Tongue (tissue), 2 donors: ENCODE measurements around the gene RRAS2. TPM values are rescaled to one million over a fixed set of nuclear protein-coding genes. Genes with fewer than 3 reads are reported as not detected.

Experiments
- DNase-seq: peaks from one replicate; pipeline ENCODE4 v3.0.0-alpha.2; 2015
- total RNA-seq: library from RNA; depleted of rRNA; stranded (reverse); fragments of >200 nt; gene quantifications from one replicate; pipeline ENCODE4 v1.2.3, GENCODE V29; 2014

The RRAS2 gene
- total RNA-seq, 1 donor from 2014 or later: 67.2 TPM

DNA sequence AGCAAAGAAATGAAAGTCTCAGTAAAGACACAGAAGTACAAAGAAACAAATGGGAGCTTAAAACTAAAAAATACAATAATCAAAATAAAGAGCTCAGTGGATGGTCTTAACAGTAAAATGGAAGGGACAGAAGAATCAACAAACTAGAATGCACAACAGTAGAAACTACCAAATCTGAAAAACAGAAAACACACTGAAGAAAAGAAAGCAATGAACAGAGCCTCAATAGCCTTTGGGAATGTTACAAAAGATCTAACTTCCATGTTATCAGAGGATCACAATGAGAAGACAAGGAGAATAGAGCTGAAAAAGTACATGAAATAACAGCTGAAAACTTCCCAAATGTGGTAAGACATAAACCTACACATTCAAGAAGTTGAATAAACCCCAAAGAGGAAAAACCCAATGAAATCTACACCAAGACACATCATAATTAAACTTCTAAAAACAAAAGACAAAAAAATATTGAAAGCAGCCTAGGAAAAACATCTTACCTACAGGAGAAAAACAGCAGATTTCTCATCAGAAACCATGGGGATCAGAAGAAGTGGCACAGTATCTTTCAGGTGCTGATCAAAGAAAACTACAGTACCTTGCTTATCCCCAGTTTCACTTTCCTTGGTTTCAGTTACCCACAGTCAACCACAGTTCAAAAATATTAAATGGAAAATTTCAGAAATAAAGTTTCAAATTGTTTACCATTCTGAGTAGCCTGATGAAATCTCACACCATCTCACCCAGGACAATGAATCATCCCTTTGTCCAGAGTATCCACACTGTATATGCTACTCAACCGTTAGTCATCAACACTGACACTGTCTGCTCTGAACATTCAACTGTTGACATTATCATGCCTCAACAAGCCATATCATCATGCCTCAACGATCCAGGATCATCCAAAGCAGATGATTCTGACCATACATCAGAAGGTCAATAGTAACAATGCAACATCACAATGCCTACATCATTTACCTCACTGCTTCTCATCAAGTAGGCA is 22.2 kb downstream of the RRAS2 start:
- no peak for DNase-seq

DNA sequence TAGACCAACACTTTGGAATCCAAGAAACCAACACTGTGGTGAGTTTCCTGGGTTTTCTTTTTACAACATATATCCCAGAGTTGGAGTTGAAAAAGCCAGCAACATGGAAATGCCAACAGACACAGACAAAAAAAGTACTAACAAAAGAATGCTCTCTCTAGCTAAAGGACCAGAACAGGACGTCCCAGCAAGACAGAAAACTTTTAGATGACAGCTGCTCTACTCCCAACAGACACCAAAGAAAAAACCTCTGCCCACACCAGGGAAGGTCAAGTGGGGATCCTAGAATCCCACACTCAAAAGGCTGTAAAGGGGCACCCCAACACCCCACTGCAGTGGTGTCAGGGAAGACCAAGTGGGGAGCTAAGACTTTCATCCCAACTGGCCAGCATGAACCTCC is 23.3 kb downstream of the RRAS2 start:
- no peak for DNase-seq

DNA sequence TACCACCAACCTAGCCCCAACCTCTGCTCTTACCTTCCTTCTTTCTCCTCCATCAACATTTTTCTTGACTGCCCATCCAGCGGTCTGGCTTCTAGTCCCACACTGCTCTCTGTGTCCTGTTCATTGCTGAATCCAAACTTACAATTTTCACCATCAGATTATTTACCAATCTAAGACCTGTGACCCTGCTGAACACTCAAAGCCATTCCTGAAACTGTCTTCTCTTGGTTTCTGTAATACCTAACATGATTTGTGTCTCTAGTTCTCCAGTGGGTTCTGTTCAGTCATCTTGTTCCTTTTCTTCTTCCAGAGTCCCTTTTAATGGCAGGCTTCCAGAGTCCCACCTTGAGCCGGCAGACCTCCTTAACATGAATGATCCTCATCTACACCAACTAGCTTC is 24.1 kb downstream of the RRAS2 start:
- no peak for DNase-seq

DNA sequence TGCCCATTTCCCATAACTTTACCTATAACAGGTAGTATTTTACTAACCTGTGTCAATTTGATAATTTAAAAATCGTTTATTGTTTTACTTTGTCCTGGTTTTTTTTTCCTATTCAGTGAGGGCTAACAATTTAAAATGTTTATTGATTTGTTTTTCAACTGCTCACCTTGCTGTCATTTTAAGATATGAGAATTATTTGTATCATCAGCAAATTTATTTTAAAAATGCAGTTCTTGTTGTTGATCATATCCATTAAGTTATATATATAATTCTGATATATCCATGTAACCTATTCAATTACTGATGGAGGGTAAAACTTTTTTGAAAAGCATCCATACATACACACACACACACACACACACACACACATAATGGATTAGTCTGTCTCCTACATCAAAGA is 24.8 kb downstream of the RRAS2 start:
- no peak for DNase-seq

DNA sequence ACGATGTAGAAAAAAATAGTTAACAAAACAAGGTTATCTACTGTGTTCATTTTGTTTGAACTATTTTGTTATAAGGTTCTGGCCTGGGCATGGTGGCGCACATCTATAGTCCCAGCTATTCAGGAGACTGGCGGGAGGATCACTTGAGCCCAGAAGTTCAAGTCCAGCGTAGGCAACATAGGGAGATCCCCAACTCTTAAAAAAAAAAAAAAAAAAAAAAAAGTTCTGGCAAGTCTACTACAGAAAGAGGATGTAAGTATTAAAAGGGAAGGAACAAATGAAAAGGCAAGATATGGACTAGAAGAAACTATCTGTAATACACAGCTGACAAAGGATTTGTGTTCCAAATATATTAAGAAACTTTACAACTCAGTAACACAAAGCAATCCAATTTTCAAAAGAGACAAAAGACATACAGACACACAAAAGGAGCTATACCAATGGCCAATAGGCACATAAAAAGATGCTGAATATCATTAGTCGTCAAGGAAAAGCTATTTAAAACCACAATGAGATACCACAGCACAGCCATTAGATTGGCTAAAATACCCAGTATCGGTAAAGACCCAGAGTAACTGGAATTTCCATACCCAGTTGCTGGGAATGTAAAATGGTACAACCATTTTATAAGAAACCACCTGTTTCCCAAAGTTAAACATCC is 27.4 kb downstream of the RRAS2 start:
- no peak for DNase-seq

DNA sequence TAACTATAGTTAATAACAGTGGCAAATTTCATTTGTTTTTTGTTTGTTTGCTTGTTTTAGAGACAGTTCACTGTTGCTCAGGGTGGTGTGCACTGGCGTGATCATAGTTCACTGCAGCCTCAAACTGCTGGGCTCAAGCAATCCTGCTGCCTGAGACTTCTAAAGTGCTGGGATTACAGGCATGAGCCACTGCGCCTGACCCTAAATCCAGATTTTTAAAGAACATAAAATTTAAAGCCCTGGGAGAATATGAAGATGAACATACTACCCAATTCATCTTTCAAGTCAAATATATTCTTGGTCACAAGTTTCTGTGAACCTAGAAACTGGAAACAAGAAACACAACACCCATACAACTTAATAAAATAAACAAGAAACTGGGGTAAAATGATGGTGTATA is 28.1 kb downstream of the RRAS2 start:
- no peak for DNase-seq

DNA sequence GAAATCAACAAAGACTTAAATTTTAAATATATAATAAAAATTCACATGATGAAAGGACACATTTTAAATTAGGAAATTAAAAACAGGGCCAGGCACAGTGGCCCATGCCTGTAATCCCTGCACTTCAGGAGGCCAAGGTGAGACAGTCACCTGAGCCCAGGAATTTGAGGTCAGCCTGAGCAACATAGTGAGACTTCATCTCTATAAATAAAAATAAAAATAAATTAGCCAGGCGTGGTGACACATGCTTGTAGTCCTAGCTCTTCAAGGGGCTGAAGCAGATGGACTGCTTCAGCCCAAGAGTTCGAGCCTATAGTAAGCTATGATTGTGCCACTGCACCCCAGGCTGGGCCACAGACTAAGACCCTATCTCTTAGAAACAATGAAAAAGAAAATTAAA is 29.3 kb downstream of the RRAS2 start:
- DNase-seq: no peak

DNA sequence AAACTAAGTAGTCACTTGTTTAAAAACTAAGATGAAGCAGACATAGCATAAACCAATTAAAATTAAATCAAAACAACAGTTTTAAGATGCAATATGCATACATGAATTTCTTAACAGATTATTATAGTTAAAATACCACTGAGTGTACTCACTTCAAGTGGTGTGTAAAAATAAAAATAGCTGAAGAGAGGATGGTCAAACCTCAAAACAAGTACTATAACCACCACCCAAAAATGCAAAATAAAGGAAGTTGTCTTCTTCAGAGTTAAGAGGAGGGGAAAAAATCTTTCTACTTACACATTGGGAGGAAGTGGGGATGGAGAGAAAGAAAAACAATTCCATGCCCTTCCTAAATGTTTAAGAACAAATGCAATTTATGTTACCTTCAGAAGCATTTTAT is 31.9 kb downstream of the RRAS2 start:
- DNase-seq: no peak

DNA sequence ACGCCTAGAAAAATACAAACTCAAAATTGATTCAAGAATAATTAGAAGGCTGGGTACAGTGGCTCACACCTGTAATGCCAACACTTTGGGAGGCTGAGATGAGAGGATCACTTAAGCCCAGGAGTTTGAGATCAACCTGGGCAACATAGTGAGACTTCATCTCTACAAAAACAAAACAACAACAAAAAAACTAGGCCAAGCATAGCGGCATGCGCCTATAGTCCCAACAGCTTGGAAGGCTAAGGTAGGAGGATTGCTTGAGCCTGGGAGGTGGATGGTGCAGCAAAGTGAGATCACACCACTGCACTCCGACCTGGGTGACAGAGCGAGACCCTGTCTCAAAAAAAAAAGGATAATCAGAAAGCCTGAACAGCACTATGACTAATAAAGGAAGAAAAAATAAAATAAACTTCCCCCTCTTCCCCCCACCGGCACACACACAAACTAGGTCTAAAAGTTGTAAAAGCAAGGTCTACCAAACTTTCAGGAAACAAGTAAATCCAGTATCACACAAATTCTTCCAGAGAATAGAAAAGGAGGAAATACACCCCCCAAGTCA is 35.8 kb downstream of the RRAS2 start:
- no peak for DNase-seq

DNA sequence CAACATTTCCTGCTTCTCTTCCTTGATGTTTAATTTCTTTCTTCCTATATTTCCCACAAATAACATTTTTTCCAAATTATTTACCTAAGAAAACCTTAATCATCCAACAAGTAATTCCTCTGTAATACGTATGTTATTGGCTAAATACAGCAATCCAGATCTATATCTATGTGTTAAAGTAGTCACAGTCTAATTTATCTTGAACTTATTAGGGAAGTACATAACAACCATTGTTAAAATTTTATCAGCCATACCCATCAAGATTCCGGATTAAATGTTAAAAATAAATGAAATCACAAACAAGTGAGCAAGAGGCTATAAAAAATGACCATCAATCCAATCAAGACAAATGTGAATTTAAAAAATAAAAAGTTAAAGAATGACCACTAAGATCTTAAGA is 36.5 kb downstream of the RRAS2 start:
- no peak for DNase-seq

DNA sequence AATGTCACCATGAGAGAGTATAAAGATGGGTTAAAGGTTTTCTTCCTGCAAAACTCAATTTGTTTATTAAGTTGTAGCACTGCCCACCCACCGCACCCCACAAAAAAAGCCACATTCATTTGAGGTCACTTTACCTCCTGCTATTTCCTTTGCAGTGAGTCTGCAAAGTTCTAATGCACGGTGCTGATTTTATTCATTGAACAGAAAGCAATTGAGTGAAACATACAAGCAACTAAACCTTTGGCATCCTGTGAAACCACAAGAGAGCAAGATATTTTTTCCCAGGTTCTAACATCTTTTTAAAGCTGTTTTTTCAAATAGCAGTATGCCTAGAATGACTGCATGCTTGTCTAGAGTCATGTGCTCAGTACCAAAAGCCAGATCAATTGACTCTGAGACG is 39.0 kb downstream of the RRAS2 start:
- DNase-seq: no peak

DNA sequence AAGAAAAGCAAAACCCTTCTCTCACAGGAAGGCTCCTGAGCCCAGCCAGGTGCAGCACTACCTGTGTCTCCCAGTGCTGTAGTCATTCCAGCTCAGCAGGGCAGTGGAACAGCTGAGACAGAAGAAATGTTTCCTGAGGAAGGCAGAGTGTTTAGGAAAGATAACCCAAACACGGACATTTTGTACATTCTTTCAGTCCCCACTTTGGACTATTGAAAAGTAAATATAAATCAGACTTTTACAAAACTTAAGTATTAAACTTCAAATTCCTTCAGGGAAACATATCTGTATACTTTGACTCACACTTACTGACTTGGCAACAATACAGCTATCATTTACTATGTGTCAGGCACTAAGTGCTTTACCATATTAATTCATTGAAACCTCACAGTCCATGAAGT is 40.4 kb downstream of the RRAS2 start:
- no peak for DNase-seq

DNA sequence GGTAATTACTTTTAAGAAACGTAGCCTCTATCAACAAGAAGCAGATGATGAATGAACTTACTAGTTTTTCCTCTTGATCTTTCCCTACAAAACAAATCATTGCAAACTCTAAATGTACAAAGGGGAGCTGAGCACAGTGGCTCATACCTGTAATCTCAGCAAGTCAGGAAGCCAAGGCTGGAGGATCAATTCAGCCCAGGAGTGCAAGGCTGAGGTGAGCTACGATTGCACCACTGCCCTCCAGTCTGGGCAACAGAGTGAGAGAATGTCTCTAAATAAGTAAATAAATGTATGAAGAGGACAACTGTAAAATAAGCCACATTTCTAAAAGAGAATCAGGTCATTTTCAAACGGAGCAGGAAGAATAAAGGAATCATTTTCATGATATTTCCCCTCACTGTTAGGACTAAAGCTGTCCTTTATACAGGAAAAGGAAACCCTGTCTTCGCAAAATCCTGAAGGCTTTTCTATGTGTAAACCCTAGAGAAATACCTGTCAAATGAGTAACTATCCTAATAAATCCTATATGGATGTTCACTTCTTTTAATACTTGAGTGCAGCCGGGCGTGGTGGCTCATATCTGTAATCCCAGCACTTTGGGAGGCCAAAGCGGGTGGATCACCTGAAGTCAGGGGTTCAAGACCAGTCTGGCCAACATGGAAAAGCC is 41.2 kb downstream of the RRAS2 start:
- no peak for DNase-seq

DNA sequence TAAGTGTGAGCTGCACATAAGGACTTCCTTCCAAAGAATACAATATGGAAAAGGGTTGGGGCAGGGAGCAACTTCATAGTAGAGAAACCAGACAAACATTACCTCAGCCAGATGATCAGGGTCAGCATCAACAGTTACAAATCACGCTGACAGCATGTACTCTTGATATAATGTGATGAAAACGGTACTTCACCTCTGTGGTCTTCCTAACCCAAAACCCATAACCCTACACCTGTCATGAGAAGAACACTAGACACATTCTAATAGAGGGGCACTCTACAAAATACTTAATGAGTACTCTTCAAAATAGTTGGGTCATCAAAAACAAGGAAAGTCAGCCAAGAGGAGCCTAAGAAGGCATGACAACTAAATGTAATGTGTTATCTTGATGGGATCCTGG is 43.9 kb downstream of the RRAS2 start:
- no peak for DNase-seq

DNA sequence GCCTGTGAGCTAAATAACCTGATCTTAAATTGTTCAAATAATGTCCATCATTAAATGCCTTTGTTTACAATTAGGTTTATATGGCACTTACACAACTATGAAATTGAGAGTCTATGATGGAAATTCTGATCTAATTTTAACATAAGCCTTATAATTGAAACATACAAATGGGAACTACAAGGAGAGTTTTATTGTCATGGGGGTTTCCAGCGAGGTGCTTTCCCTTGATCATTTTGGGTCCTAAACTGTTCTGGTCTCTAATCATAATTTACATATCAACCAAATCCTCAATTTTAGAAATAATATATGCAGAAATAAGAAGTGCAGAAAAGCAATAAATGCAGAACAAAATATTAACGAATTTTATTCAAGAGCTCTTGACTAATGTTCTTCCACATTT is 44.9 kb downstream of the RRAS2 start:
- DNase-seq: no peak

DNA sequence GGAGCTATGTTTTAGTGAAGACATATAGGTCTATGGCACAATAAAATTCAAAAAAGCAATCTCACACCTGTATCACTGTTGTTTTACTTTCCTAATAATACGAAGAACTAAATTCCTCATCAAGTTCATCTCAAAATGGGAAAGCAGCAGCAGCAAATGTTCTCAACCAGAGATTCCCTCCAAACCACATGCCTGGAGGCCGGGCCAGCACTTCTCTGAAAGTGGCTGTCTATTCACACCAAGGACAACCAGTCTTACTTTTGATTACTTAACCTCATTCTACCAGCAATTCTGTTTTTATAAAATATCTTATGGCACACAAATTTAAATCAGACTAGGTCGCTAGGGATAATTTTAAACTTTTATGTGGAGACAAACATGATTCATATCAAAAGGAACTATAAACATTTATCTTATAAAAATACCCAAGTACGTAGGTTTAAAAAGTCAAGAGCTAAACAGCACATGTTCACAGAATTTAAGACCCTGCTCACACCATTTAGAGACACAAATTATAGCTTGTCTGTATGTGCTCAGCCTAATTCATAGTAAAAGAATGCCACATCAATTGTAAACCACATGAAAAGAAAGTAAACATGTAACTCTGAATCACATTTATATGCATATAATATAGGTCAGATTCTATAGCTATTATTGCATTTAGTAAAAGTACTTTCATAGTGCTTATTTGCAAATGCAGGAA is 46.1 kb downstream of the RRAS2 start:
- DNase-seq: no peak

DNA sequence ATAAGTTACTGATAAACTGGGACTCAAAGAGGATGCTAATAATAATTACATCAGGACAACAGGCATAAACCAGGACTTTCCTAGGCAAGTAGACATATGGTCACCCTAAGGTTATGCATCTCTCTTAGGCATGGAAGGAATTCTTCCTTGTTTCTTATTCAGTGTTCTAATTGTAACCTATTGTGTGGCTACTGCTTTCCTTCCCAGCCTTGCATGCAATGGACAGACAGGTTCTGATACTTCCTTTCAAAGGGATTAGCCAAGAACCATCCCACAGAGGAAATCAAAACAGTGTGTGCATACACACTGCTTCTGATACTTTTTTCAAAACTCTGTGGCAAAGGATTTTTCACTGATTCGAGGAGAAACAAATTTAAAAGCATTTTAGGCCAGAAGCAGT is 48.3 kb downstream of the RRAS2 start:
- DNase-seq: no peak

DNA sequence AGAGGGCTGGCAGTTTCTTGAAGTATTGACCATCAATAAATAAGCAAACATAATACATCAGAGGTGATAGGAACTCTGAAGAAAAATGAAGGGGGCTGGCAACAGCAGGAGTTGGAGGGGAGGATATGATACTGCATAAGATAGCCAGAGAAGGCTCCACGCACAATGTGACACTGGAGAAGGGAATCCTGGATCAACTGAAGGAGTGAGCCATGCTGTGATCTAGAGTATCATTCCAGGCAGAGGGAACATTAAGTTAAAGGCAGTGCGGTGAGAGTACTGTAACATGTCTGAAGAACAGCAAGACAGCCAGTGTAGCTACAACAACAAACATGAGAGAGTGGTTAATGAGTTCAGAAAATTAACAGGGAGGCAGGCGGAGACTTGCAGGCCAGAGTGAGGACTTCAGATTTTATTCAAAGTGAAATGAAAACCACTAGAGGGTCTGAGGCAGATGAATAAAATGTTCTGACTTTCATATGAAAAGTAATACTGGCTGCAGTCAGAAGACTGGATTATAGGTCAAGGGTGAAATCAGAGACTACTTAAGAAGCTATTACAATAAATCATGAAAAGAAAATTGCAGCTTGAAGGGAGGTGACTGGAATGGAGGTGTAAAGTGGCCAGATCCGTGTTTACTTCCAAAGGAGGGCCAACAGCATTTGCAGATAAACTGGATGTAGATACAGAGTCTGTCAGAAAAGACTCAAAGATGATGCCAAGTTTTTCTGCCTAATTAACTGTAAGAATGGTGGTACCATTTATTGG is 49.4 kb downstream of the RRAS2 start:
- DNase-seq: no peak

DNA sequence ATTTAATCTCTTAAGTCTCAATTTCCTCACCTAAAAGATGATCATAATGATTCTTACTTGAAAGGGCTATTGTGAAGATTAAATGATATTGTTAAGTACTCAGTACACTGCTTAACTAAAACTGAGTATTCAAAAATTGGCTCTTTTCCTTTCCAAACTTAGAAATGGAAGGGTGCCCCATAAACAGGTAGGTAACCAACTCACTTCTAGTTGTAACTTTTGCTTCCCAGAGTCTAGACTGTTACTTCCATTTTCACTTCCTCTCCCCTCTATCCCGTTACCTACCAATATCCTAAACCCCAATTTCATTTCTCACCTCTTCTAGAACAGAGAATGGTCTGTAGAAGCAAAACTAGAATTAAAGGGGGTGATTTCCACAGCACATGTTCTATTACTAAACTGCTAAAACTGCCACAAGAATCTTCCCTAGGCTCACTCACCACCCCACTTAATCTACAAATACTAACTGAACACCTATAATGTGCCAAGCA is 50.0 kb downstream of the RRAS2 start:
- DNase-seq: no peak

DNA sequence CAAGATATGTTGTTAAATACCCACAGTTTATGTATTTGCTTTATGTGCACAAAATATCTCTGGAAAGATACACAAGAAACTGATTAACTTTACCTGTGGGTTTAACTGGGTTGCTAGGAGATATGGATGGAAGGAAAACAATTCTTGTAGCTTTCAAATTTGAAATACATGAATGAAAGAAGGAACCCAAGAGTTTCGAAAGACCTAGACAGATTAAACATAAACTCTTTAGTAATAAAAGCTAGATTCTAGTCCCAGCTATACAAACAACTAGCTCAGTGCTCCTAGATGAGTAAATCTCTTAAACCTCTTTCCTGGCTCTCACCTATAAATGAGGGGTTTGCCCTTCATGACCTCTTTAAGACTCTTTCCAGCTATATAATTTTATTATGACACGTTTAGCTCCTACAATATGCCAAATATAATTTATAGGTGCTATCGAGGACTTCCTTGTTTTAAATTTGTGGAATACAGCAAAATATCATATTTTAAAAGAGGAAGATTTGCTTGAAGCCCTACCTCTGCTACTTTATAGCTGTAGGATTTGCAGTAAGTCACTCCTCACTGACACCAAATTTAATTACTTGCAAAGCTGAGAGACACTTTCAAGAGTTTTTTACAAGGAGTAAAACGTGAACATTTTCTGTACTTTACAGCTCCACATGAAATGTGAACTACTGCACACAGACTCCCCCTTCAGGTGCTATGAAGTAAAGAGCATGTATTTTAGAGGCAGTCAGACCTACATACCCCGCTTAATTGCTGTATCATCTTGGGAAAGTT is 50.7 kb downstream of the RRAS2 start:
- DNase-seq: peak; percentile 51
